Right lobe of liver (tissue), 6 donors: Measurements from ENCODE around the gene CPB2. TPM values are rescaled to one million over a fixed set of nuclear protein-coding genes. Genes with fewer than 3 reads are reported as not detected.
A peak's percentile ranks its signal among the peaks of the same experiment; 100 is the strongest.

Experiments
- ATAC-seq, 4 donors: fragments of 200-7000 bp; cut with Tn5 transposase; one replicate each; pipeline ENCODE4 v1.9.1; 2020; ENCODE audit warnings: mild to moderate bottlenecking in 4 of 4, moderate library complexity in 4 of 4
- DNase-seq, 3 donors: peaks; one replicate each; pipeline ENCODE4 v3.0.0-alpha.2; 2020
- H3K27ac ChIP-seq, 3 donors: fragments of 200-600 bp; one replicate each; pipeline ENCODE4 v1.8.0; 2022
- H3K27me3 ChIP-seq, 2 donors: fragments of 200-600 bp; one replicate each; pipeline ENCODE4 v1.8.0; 2022
- H3K36me3 ChIP-seq, 4 donors: fragments of 200-600 bp; sonication (generic) in 1 of 4; one replicate each; pipeline versions ENCODE4 v1.5.1 to v1.8.0; 2017 to 2022; ENCODE audit warnings: control low read depth in 1 of 4
- H3K4me1 ChIP-seq, 4 donors: fragments of 200-600 bp; sonication (generic) in 1 of 4; one replicate each; pipeline versions ENCODE4 v1.5.1 to v1.8.0; 2017 to 2022; ENCODE audit warnings: control low read depth in 1 of 4
- H3K4me3 ChIP-seq, 3 donors: fragments of 200-600 bp; one replicate each; pipeline ENCODE4 v1.8.0; 2022
- H3K9me3 ChIP-seq, 4 donors: fragments of 200-600 bp; sonication (generic) in 1 of 4; one replicate each; pipeline versions ENCODE4 v1.5.1 to v1.8.0; 2017 to 2022; ENCODE audit warnings: control low read depth in 1 of 4
- CTCF ChIP-seq, 4 donors: fragments of 200-600 bp in 3 of 4; fragments of 450-650 bp in 1 of 4; IDR thresholded peaks; one replicate each; pipeline versions ENCODE4 v1.5.1 to v1.8.0; 2016 to 2022; ENCODE audit warnings: antibody characterized with exemption in 4 of 4, mild to moderate bottlenecking in 2 of 4
- POLR2A ChIP-seq: fragments of 450-650 bp; IDR thresholded peaks from one replicate; pipeline ENCODE4 v1.6.1; 2017; ENCODE audit warnings: antibody characterized with exemption, mild to moderate bottlenecking
- WGBS: methylation state at CpG from one replicate; pipeline ENCODE4 v1.1.6; 2018; ENCODE audit warnings: low coverage, low lambda C conversion rate; ENCODE audit not compliant: insufficient coverage; ENCODE audit errors: missing lambda C conversion rate; 5-methylcytosine and 5-hydroxymethylcytosine counted together
- intact Hi-C, 2 donors: fragments of 100-400 bp; cut with DNase I; formaldehyde crosslinking; loops; one replicate each; pipeline versions ENCODE4 v1.11.2 to v1.14.1; 2022
- total RNA-seq, 6 experiments: library from RNA; depleted of rRNA in 2 of 6; stranded (reverse); fragments of >200 nt in 2 of 6; fragmentation: NEBNext Ultra II Directional in 3 of 6; extraction: Animal tissue kit (Norgen Biotek cat#: 25700) in 3 of 6; gene quantifications; one replicate each; pipeline versions ENCODE4 v1.1.0 to v1.2.4, GENCODE V29; 2016 to 2023
- donor health status: DM: no; HTN: yes; CAD: no.
- donor health status: DM: no; HTN: no; CAD: no.
- donor health status: DM: no; HTN: no; CAD: no.
- donor health status: DM: no; HTN: yes; CAD: no.
- donor health status: DM: no; HTN: yes; CAD: no.

The CPB2 gene
- total RNA-seq, 6 experiments from 2014 or later = 342 to 693 (median 554) TPM

- H3K4me3 ChIP-seq = peak overlapping the region in 2 of 3 donors; percentile 8 to 36
- H3K27me3 ChIP-seq = no peaks in the 10 kb centered on the region
- no peaks in the 10 kb centered on the region for H3K9me3 ChIP-seq
- DNase-seq (peak in 2 of 3 donors; percentile 74 to 85), ATAC-seq (peak; percentile 0 to 54 (median 52))
- intact Hi-C loops = no loop called here
- H3K36me3 ChIP-seq = no peaks in the 10 kb centered on the region
- H3K27ac ChIP-seq = peak overlapping the region; percentile 65 to 95 (median 92)
- TF ChIP-seq POLR2A = peak; percentile 37
- no peak for TF ChIP-seq CTCF (IDR thresholded peaks at IDR 0.05)
- H3K4me1 ChIP-seq = peaks cover 0 to 45% (median 9%) of the 10 kb centered on the region in 4 donors
- WGBS = 42% methylated on average over 3 of the region's 4 CpGs
Measured at GRCh38 chr13:46121597-46122163, 16.8 kb upstream of the CPB2 start.

GRCh38 chr13:46121033-46121432 is 16.2 kb upstream of the CPB2 start:
- Histone ChIP-seq H3K9me3 (no peaks in the 10 kb centered on the region), H3K27me3 (no peaks in the 10 kb centered on the region), H3K36me3 (no peaks in the 10 kb centered on the region), H3K4me1 (peaks cover 0 to 41% (median 7%) of the 10 kb centered on the region in 4 donors), H3K4me3 (peak overlapping the region in 1 of 3 donors; percentile 36), H3K27ac (peak overlapping the region in 2 of 3 donors; percentile 92 to 95)
- DNase-seq (peak in 1 of 3 donors; percentile 80), ATAC-seq (peak; percentile 1 to 58 (median 39))
- WGBS = 50% methylated on average over 2 of the region's 2 CpGs
- intact Hi-C loops = no loop called here
- TF ChIP-seq POLR2A (no peak), CTCF (IDR thresholded peaks at IDR 0.05) (no peak)

- intact Hi-C loops = no loop called here
- H3K36me3 ChIP-seq = no peaks in the 10 kb centered on the region
- H3K9me3 ChIP-seq = no peaks in the 10 kb centered on the region
- H3K4me3 ChIP-seq = no peak overlapping the region
- TF ChIP-seq POLR2A (no peak), CTCF (IDR thresholded peaks at IDR 0.05) (no peak)
- peak in 1 of 4 donors; percentile 10 for ATAC-seq
- no peaks in the 10 kb centered on the region for H3K27me3 ChIP-seq
- peaks cover 0 to 33% (median 4%) of the 10 kb centered on the region in 4 donors for H3K4me1 ChIP-seq
- WGBS = 62% methylated on average over 5 of the region's 6 CpGs
- DNase-seq = peak in 1 of 3 donors; percentile 22
- H3K27ac ChIP-seq = peak overlapping the region in 2 of 3 donors; percentile 92 to 95
Measured at GRCh38 chr13:46119883-46120614, 15.2 kb upstream of the CPB2 start.

- H3K27me3 ChIP-seq = no peaks in the 10 kb centered on the region
- no peak for TF ChIP-seq CTCF (IDR thresholded peaks at IDR 0.05)
- ATAC-seq (no peak), DNase-seq (no peak)
- no peaks in the 10 kb centered on the region for H3K36me3 ChIP-seq
- WGBS = 72% methylated on average over 4 of the region's 4 CpGs
- H3K27ac ChIP-seq = no peak overlapping the region
- H3K4me3 ChIP-seq = no peak overlapping the region
- no peaks in the 10 kb centered on the region for H3K9me3 ChIP-seq
- peaks cover 0 to 20% (median 4%) of the 10 kb centered on the region in 4 donors for H3K4me1 ChIP-seq
- intact Hi-C loops = no loop called here
Measured at GRCh38 chr13:46116653-46117502, 12.0 kb upstream of the CPB2 start.
